HCT116 (cell line): ENCODE data around the gene APOM. TPM values are rescaled to one million over a fixed set of nuclear protein-coding genes. Genes with fewer than 3 reads are reported as not detected.

Experiments
- ATAC-seq: fragments of 200-7000 bp; cut with Tn5 transposase; 2 replicates; pipeline ENCODE4 v1.9.1; 2020; ENCODE audit warnings: mild to moderate bottlenecking, moderate library complexity
- BruUV-seq: library from RNA; stranded (reverse); fragments of 400-500 nt; replicated peaks from 2 replicates; lab custom pipeline; 2021; lab: Mats Ljungman, UMichigan
- CTCF ChIA-PET: fragments of 300-600 bp; sonication (Branson Sonifier 250); formaldehyde crosslinking; loops from one replicate; lab custom pipeline; 2021; ENCODE audit warnings: antibody characterized with exemption; lab: Charles Lee
- POLR2A ChIA-PET: fragments of 300-600, 350-600 bp; sonication (Branson Sonifier 250); formaldehyde crosslinking; loops from one replicate; lab custom pipeline; 2021; ENCODE audit warnings: antibody characterized with exemption; lab: Charles Lee
- RAD21 ChIA-PET, 2 experiments: fragments of 300-600 bp; sonication (Branson Sonifier 250); formaldehyde crosslinking; loops; one replicate each; lab custom pipeline; 2023; ENCODE audit warnings: low total read pairs in 2 of 2; ENCODE audit not compliant: uncharacterized antibody in 2 of 2, unreplicated experiment in 2 of 2, low non-redundant PET in 1 of 2; lab: Charles Lee
- DNase-seq: peaks from one replicate; pipeline ENCODE4 v3.0.0-alpha.2; 2010; ENCODE audit warnings: low read depth, low spot score
- H2AFZ ChIP-seq: fragments of 200-600 bp; shearing (Covaris generic), sonication (generic); 2 replicates; pipeline ENCODE4 v1.6.1; 2017; ENCODE audit warnings: low read depth, mixed run types, mixed read lengths, antibody characterized with exemption, low read length; ENCODE audit not compliant: poor library complexity, severe bottlenecking
- H3K27ac ChIP-seq: 2 replicates; pipeline ENCODE4 v1.5.1; 2012; ENCODE audit warnings: low read depth, low read length
- H3K27me3 ChIP-seq: fragments of 200-600 bp; sonication (generic); 2 replicates; pipeline ENCODE4 v1.6.1; 2016; ENCODE audit warnings: mixed run types, low read length, mixed read lengths; ENCODE audit not compliant: insufficient read depth
- H3K36me3 ChIP-seq, 2 experiments: fragments of 200-500 bp in 1 of 2; fragments of 200-600 bp in 1 of 2; sonication (Bioruptor generic) in 1 of 2; sonication (generic) in 1 of 2; 2 replicates each; pipeline versions ENCODE4 v1.5.1 to v1.6.1; 2014 to 2016; ENCODE audit warnings: low read length in 2 of 2, inconsistent platforms in 1 of 2, mixed read lengths in 1 of 2, mixed run types in 1 of 2; ENCODE audit not compliant: insufficient read depth in 2 of 2, control insufficient read depth in 1 of 2
- H3K4me1 ChIP-seq, 2 experiments: fragments of 200-600 bp in 1 of 2; sonication (generic) in 1 of 2; 2 replicates each; pipeline versions ENCODE4 v1.5.1 to v1.6.1; 2012 to 2017; ENCODE audit warnings: low read length in 2 of 2, inconsistent platforms in 1 of 2, mild to moderate bottlenecking in 1 of 2, mixed read lengths in 1 of 2, mixed run types in 1 of 2, moderate library complexity in 1 of 2; ENCODE audit not compliant: insufficient read depth in 2 of 2, control insufficient read depth in 1 of 2
- H3K4me2 ChIP-seq: fragments of 200-600 bp; sonication (generic); 2 replicates; pipeline ENCODE4 v1.6.1; 2017; ENCODE audit warnings: mixed run types, low read length, mixed read lengths
- H3K4me3 ChIP-seq, 2 experiments: fragments of 200-600 bp in 1 of 2; sonication (generic) in 1 of 2; replicated peaks in 1 of 2; 2 replicates each; pipeline ENCODE4 v1.5.1; 2011 to 2016; ENCODE audit warnings: low read length in 2 of 2, control low read depth in 1 of 2, low read depth in 1 of 2, mild to moderate bottlenecking in 1 of 2, mixed read lengths in 1 of 2, mixed run types in 1 of 2
- H3K79me2 ChIP-seq: fragments of 200-600 bp; sonication (generic); 2 replicates; pipeline ENCODE4 v1.6.1; 2017; ENCODE audit warnings: mild to moderate bottlenecking, mixed run types, low read length, moderate library complexity, mixed read lengths; ENCODE audit not compliant: insufficient read depth
- H3K9ac ChIP-seq: fragments of 200-600 bp; sonication (generic); 2 replicates; pipeline ENCODE4 v1.6.1; 2016; ENCODE audit warnings: low read length, mixed read lengths
- H3K9me2 ChIP-seq: fragments of 200-600 bp; sonication (generic), shearing (Covaris generic); 2 replicates; pipeline ENCODE4 v1.6.1; 2017; ENCODE audit warnings: mixed run types, mild to moderate bottlenecking, moderate library complexity; ENCODE audit not compliant: insufficient read depth
- H3K9me3 ChIP-seq, 2 experiments: fragments of 200-500 bp in 1 of 2; fragments of 200-600 bp in 1 of 2; sonication (Bioruptor generic) in 1 of 2; sonication (generic) in 1 of 2; 2 replicates each; pipeline ENCODE4 v1.6.1; 2014 to 2017; ENCODE audit warnings: low read length in 2 of 2, mixed read lengths in 2 of 2, inconsistent platforms in 1 of 2, low read depth in 1 of 2, mild to moderate bottlenecking in 1 of 2, mixed run types in 1 of 2, moderate library complexity in 1 of 2; ENCODE audit not compliant: control insufficient read depth in 1 of 2, insufficient read depth in 1 of 2
- H4K20me1 ChIP-seq: fragments of 200-600 bp; sonication (generic), shearing (Covaris generic); 2 replicates; pipeline ENCODE4 v1.6.1; 2017; ENCODE audit warnings: mixed run types, mild to moderate bottlenecking, moderate library complexity; ENCODE audit not compliant: insufficient read depth
- ATF3 ChIP-seq: IDR thresholded peaks from 2 replicates; pipeline ENCODE4 v1.6.1; 2012
- CEBPB ChIP-seq: IDR thresholded peaks from 2 replicates; pipeline ENCODE4 v1.6.1; 2012; ENCODE audit warnings: low read depth
- CTCF ChIP-seq, 3 experiments: fragments of 200-600 bp in 1 of 3; sonication (generic) in 1 of 3; IDR thresholded peaks in 2 of 3; conservative IDR thresholded peaks in 1 of 3; 2 replicates each; pipeline ENCODE4 v1.5.1; 2012 to 2017; ENCODE audit warnings: low read depth in 2 of 3, low read length in 2 of 3, antibody characterized with exemption in 1 of 3, borderline replicate concordance in 1 of 3, control low read depth in 1 of 3, mild to moderate bottlenecking in 1 of 3, mixed read lengths in 1 of 3, mixed run types in 1 of 3, moderate library complexity in 1 of 3; ENCODE audit not compliant: insufficient read depth in 1 of 3
- EGR1 ChIP-seq: IDR thresholded peaks from 2 replicates; pipeline ENCODE4 v1.6.1; 2012; ENCODE audit warnings: low read depth
- EZH2 ChIP-seq: fragments of 200-600 bp; sonication (generic); IDR thresholded peaks from 2 replicates; pipeline ENCODE4 v1.6.1; 2017; ENCODE audit warnings: antibody characterized with exemption, mixed run types
- RAD21 ChIP-seq: IDR thresholded peaks from 2 replicates; pipeline ENCODE4 v1.6.1; 2012; ENCODE audit warnings: low read depth, mild to moderate bottlenecking
- ZFX ChIP-seq: fragments of 450-650 bp; IDR thresholded peaks from 2 replicates; pipeline ENCODE4 v1.6.1; 2017
- intact Hi-C: fragments of 100-400 bp; cut with micrococcal nuclease; formaldehyde crosslinking; loops from 2 replicates; pipeline ENCODE4 v1.10.0; 2022
- total RNA-seq: library from RNA; stranded (reverse); gene quantifications from one replicate; pipeline ENCODE4 v1.2.1, GENCODE V29; 2021; ENCODE audit not compliant: unreplicated experiment

The APOM gene
- total RNA-seq, 1 experiment from 2014 or later, result 2.2 TPM

GRCh38 chr6:31663126-31663960, 7.6 kb downstream of the APOM start (continued):
- no peak for TF ChIP-seq CTCF (IDR thresholded peaks at IDR 0.05 in 2 of 3, conservative IDR thresholded peaks at IDR 0.05 in 1 of 3; ENCODE audit: borderline replicate concordance in 1 of 3, insufficient read depth in 1 of 3, low read depth in 2 of 3, low read length in 2 of 3)
- TF ChIP-seq CEBPB, result no peak
- no peak for TF ChIP-seq EZH2
- TF ChIP-seq RAD21, result no peak
- TF ChIP-seq, all 23 proteins: peak for 0

- no peak for ATAC-seq
- Histone ChIP-seq H3K27ac (peak overlapping the region; percentile 90), H3K79me2 (peaks cover 61% of the 10 kb centered on the region), H3K4me1 (peaks cover 18 to 46% of the 10 kb centered on the region in 2 experiments; a peak in 3 of 4 replicates), H3K27me3 (no peaks in the 10 kb centered on the region), H4K20me1 (no peaks in the 10 kb centered on the region), H3K4me2 (peak overlapping the region; percentile 83), H3K9me2 (no peaks in the 10 kb centered on the region), H3K9me3 (no peaks in the 10 kb centered on the region), H3K36me3 (peaks cover 21 to 36% of the 10 kb centered on the region in 2 experiments), H3K9ac (peak overlapping the region; percentile 90), H2AFZ (no peak overlapping the region), H3K4me3 (peak overlapping the region; percentile 97 to 99)
- ChIA-PET RAD21 (interaction anchor here in 1 of 2 experiments (0.6 kb wide), 1 partner anchor 117 kb away, joined by 3 read pairs; the partner anchor contains the start of gene ATP6V1G2), CTCF (interaction anchor here (0.9 to 1.1 kb wide), 2 partner anchors 66 to 74 kb away, joined by 4 read pairs; no protein-coding TSS in a partner anchor), POLR2A (interaction anchor here (0.6 to 3.9 kb wide), 10 partner anchors 9 to 170 kb away, joined by 3 to 32 read pairs (median 4); partner anchors contain the start of genes ABHD16A, APOM, ATP6V1G2 and BAG6)
- DNase-seq, result no peak
- intact Hi-C loops, result loop anchor here (2.0 to 5.0 kb wide), 2 partner anchors 117 to 262 kb away; partner anchors contain the start of genes ATP6V1G2, MICA and NFKBIL1
- TSS peak; percentile 66 for BruUV-seq
- TF ChIP-seq EGR1 (no peak), RAD21 (no peak), ZFX (no peak), ATF3 (no peak)
These were observed 8.5 kb downstream of the APOM start for GRCh38 chr6:31663961-31664789.
